CD4-positive, alpha-beta T cell treated with Interleukin-2 at 100 ng/mL for 4 hours (primary cell): ENCODE data around the gene TMEM150C.
"Not testable (repeated sequence)": the region's sequence is repeated elsewhere in the genome, so short reads cannot be mapped to it uniquely, and the experiment has no call there.

Experiments
- DNase-seq: peaks from one replicate; pipeline ENCODE4 v3.0.0-alpha.2; 2020; ENCODE audit warnings: low spot score

TMEM150C gene

GRCh38 chr4:82473621-82474164 lies 88.1 kb downstream of the TMEM150C start:
- no peak for DNase-seq

GRCh38 chr4:82473080-82473479 lies 88.7 kb downstream of the TMEM150C start:
- not testable (repeated sequence) for DNase-seq

GRCh38 chr4:82469791-82470345 lies 91.9 kb downstream of the TMEM150C start:
- DNase-seq: no peak

- DNase-seq: no peak
These were observed 94.3 kb downstream of the TMEM150C start for GRCh38 chr4:82467471-82467870.

- no peak for DNase-seq
These were observed 98.6 kb downstream of the TMEM150C start for GRCh38 chr4:82463221-82463620.

- DNase-seq: peak; percentile 86
These were observed 99.4 kb downstream of the TMEM150C start for GRCh38 chr4:82462415-82462831.

- DNase-seq: no peak
These were observed 100.1 kb downstream of the TMEM150C start for GRCh38 chr4:82461710-82462109.

- DNase-seq: no peak
These were observed 103.1 kb downstream of the TMEM150C start for GRCh38 chr4:82458729-82459128.

- no peak for DNase-seq
These were observed 104.5 kb downstream of the TMEM150C start for GRCh38 chr4:82457266-82457665.

- no peak for DNase-seq
These were observed 109.8 kb downstream of the TMEM150C start for GRCh38 chr4:82452026-82452425.

GRCh38 chr4:82450966-82451755 lies 110.6 kb downstream of the TMEM150C start:
- DNase-seq: no peak

GRCh38 chr4:82447886-82448285 lies 113.9 kb downstream of the TMEM150C start:
- DNase-seq: no peak

GRCh38 chr4:82439088-82439487 lies 122.7 kb downstream of the TMEM150C start:
- DNase-seq: no peak

GRCh38 chr4:82437285-82438005 lies 124.3 kb downstream of the TMEM150C start:
- no peak for DNase-seq

- DNase-seq: no peak
These were observed 125.0 kb downstream of the TMEM150C start for GRCh38 chr4:82436780-82437179.

GRCh38 chr4:82436130-82436529 lies 125.7 kb downstream of the TMEM150C start:
- DNase-seq: no peak

GRCh38 chr4:82434949-82435348 lies 126.8 kb downstream of the TMEM150C start:
- no peak for DNase-seq

GRCh38 chr4:82433791-82434190 lies 128.0 kb downstream of the TMEM150C start:
- DNase-seq: no peak
